ENCODE data around the gene GHRH.

- TF ChIP-seq POLR2AphosphoS5 (IDR thresholded peaks at IDR 0.05; ENCODE audit: insufficient read depth in 1 of 2, low read depth in 1 of 2) (no peak), CTCF (IDR thresholded peaks at IDR 0.05) (no peak)
Measured at GRCh38 chr20:37257988-37258387, 3.6 kb downstream of the GHRH start.

All from vagina (tissue), 2 donors.